ENCODE data around the gene SOX5.
"Not testable (repeated sequence)": the region's sequence is repeated elsewhere in the genome, so short reads cannot be mapped to it uniquely, and the experiment has no call there.

Gene SOX5

DNA sequence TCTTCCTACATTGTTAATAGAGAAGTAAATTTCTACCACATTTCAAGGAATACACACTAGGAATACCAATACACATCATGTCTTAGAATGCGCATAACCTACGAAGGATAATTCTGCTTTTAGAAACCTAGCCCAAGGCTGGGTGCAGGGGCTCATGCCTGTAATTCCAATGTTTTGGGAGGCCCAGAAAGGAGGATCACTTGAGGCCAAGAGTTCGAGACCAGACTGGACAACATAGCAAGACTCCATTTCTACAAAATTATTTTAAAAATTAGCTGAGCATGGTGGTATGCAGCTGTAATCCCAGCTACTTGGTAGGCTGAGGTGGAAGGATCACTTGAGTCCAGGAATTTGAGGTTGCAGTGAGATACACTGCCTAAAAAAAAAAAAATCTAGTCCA is 206.9 kb downstream of the SOX5 start:
- Histone ChIP-seq H3K4me3 (ENCODE audit: low read length) (no peak overlapping the region), H3K36me3 (ENCODE audit: control insufficient read depth, insufficient read depth, low read length) (no peaks in the 10 kb centered on the region), H3K4me1 (ENCODE audit: control insufficient read depth, insufficient read depth, low read length) (no peaks in the 10 kb centered on the region), H3K9me3 (ENCODE audit: control insufficient read depth, low read length) (no peaks in the 10 kb centered on the region), H3K27me3 (ENCODE audit: control insufficient read depth, insufficient read depth, low read length) (no peaks in the 10 kb centered on the region), H3K9ac (ENCODE audit: low read length) (no peak overlapping the region)

DNA sequence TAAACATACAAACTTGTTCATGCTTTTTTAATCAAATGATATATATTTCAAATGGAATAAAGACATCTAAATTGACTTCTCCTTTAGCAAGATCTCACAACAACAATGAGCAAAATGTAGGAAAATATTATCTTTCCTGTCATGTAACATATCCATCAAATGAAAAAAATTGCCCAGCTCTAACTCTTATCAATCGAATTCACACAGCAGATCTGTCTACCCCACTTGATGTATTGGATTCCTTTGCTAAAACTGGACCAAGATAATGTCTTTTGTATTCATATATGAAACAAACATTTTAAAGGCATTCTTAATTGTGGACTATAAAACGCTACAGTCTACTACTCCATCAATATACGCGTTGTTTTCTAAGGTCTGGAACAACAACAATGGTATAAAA is 218.0 kb downstream of the SOX5 start:
- Histone ChIP-seq H3K27me3 (ENCODE audit: control insufficient read depth, insufficient read depth, low read length) (no peaks in the 10 kb centered on the region), H3K9me3 (ENCODE audit: control insufficient read depth, low read length) (no peaks in the 10 kb centered on the region), H3K4me1 (ENCODE audit: control insufficient read depth, insufficient read depth, low read length) (no peaks in the 10 kb centered on the region), H3K36me3 (ENCODE audit: control insufficient read depth, insufficient read depth, low read length) (no peaks in the 10 kb centered on the region), H3K4me3 (ENCODE audit: low read length) (no peak overlapping the region), H3K9ac (ENCODE audit: low read length) (no peak overlapping the region)

DNA sequence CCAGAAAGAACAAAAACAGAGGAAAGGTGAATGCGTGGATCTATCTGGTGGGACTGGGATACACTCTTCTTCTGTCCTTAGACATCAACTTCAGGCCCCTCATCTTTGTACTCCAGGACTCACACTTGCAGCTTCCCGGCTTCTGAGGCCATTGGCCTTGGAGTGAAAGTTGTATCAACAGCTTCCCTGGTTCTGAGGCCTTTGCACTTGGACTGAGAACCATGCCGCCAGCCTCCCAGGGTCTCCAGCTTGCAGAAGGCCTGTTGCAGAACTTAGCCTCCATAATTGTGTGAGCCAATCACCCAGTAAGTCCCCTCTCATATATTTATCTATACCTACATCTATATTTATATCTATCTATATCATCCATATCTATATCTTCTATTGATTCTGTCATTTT is 218.4 kb downstream of the SOX5 start:
- Histone ChIP-seq H3K9ac (ENCODE audit: low read length) (no peak overlapping the region), H3K27me3 (ENCODE audit: control insufficient read depth, insufficient read depth, low read length) (no peaks in the 10 kb centered on the region), H3K4me3 (ENCODE audit: low read length) (no peak overlapping the region), H3K36me3 (ENCODE audit: control insufficient read depth, insufficient read depth, low read length) (no peaks in the 10 kb centered on the region), H3K9me3 (ENCODE audit: control insufficient read depth, low read length) (no peaks in the 10 kb centered on the region), H3K4me1 (ENCODE audit: control insufficient read depth, insufficient read depth, low read length) (no peaks in the 10 kb centered on the region)

DNA sequence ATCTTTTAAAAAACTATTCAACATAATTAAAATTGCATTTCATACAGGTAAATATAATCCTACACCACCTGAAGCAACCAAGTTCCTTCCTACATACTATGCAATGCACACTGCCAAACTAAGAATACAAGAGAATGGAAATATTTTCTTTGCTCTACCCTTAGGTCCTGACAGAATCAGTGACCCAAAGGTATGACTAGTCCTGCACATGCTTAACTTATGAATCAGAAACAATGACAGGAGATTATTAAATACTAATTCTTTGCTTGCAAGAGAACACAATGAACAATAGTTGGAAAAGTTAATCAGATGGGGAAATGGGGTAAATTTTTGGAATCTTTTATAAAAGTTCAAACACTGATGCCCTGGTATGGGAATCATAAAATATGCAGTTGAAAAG is 220.1 kb downstream of the SOX5 start:
- Histone ChIP-seq H3K9me3 (ENCODE audit: control insufficient read depth, low read length) (no peaks in the 10 kb centered on the region), H3K4me1 (ENCODE audit: control insufficient read depth, insufficient read depth, low read length) (no peaks in the 10 kb centered on the region), H3K4me3 (ENCODE audit: low read length) (no peak overlapping the region), H3K27me3 (ENCODE audit: control insufficient read depth, insufficient read depth, low read length) (no peaks in the 10 kb centered on the region), H3K36me3 (ENCODE audit: control insufficient read depth, insufficient read depth, low read length) (no peaks in the 10 kb centered on the region), H3K9ac (ENCODE audit: low read length) (no peak overlapping the region)

DNA sequence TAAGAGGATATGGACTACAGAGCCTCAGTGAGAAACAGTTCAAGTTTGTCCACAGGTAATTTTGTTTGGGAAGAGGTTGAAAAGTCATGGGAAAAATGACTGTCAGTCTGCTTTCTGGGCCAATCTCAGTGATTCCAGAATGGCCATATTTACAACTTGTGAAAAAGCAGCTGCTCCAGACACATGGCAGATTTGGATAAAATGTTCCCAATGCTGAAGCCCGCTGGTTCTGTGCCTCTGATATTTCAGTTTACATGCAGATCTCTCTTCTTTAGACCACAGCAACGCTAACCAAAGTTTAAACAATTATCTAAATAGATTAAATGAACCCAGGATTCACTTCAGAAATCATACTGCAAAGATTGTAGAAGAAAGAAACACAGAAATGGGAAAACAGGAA is 222.8 kb downstream of the SOX5 start:
- Histone ChIP-seq H3K4me3 (ENCODE audit: low read length) (no peak overlapping the region), H3K9me3 (ENCODE audit: control insufficient read depth, low read length) (no peaks in the 10 kb centered on the region), H3K4me1 (ENCODE audit: control insufficient read depth, insufficient read depth, low read length) (no peaks in the 10 kb centered on the region), H3K9ac (ENCODE audit: low read length) (no peak overlapping the region), H3K36me3 (ENCODE audit: control insufficient read depth, insufficient read depth, low read length) (no peaks in the 10 kb centered on the region), H3K27me3 (ENCODE audit: control insufficient read depth, insufficient read depth, low read length) (no peaks in the 10 kb centered on the region)

DNA sequence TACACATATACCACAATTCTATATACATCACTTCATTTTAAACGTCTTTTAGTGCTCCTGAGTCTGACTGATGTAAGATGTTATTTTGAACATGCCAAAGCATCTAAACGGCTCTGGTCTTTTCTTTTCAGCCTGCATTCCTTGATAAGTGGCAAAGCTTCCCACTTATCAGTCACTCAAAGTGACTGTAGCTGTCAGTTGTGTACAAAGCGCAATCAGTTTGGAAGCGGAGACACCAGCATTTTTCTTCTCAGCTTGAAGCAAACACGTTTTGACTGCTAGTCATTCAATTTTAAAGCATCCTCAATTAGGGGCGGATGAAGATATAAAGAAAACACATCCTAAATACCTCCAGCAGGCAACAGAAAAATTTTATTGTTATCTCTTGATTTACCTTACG is 226.8 kb downstream of the SOX5 start:
- H3K4me1 ChIP-seq (ENCODE audit: control insufficient read depth, insufficient read depth, low read length), result no peaks in the 10 kb centered on the region
- no peak overlapping the region for H3K4me3 ChIP-seq (ENCODE audit: low read length)
- H3K27me3 ChIP-seq (ENCODE audit: control insufficient read depth, insufficient read depth, low read length), result no peaks in the 10 kb centered on the region

DNA sequence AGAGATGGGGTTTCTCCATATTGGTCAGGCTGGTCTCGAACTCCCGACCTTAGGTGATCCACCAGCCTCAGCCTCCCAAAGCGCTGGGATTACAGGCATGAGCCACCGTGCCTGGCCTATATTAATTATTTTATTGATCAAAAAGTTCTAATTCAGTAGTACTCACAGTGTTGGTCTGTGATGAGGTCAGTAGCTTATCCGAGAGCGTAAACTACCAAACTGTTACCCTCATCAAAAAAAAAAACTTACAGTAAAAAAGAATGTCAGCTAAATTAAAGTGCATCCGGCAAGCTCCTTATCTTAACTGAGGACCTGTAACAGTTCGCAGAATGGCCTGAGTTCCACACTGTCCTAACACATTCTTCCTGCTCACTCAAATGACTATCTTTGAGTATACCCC is 228.2 kb downstream of the SOX5 start:
- Histone ChIP-seq H3K9ac (ENCODE audit: low read length) (no peak overlapping the region), H3K9me3 (ENCODE audit: control insufficient read depth, low read length) (no peaks in the 10 kb centered on the region), H3K27me3 (ENCODE audit: control insufficient read depth, insufficient read depth, low read length) (no peaks in the 10 kb centered on the region), H3K4me1 (ENCODE audit: control insufficient read depth, insufficient read depth, low read length) (no peaks in the 10 kb centered on the region), H3K36me3 (ENCODE audit: control insufficient read depth, insufficient read depth, low read length) (no peaks in the 10 kb centered on the region), H3K4me3 (ENCODE audit: low read length) (no peak overlapping the region)

More for the DNA sequence above, 226.8 kb downstream of the SOX5 start:
- Histone ChIP-seq H3K36me3 (ENCODE audit: control insufficient read depth, insufficient read depth, low read length) (no peaks in the 10 kb centered on the region), H3K9ac (ENCODE audit: low read length) (no peak overlapping the region), H3K9me3 (ENCODE audit: control insufficient read depth, low read length) (no peaks in the 10 kb centered on the region)

DNA sequence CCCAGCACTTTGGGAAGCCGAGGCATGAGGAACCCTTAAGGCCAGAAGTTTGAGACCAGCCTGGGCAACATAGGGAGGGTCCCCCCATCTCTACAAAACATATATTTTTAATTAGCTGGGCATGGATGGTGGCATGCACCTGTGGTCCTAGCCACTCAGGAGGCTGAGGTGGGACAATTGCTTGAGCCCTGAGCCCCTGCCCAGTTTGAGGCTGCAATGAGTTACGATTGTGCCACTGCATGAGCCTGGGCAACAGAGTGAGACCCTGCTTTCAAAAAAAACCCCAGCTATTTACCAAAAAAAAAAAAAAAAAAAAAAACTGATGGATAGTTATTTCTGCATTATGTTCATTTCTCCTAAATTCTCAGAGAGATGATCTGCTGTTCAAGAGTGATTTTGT is 230.0 kb downstream of the SOX5 start:
- Histone ChIP-seq H3K4me3 (ENCODE audit: low read length) (no peak overlapping the region), H3K9me3 (ENCODE audit: control insufficient read depth, low read length) (no peaks in the 10 kb centered on the region), H3K9ac (ENCODE audit: low read length) (no peak overlapping the region), H3K36me3 (ENCODE audit: control insufficient read depth, insufficient read depth, low read length) (no peaks in the 10 kb centered on the region), H3K4me1 (ENCODE audit: control insufficient read depth, insufficient read depth, low read length) (no peaks in the 10 kb centered on the region), H3K27me3 (ENCODE audit: control insufficient read depth, insufficient read depth, low read length) (no peaks in the 10 kb centered on the region)

DNA sequence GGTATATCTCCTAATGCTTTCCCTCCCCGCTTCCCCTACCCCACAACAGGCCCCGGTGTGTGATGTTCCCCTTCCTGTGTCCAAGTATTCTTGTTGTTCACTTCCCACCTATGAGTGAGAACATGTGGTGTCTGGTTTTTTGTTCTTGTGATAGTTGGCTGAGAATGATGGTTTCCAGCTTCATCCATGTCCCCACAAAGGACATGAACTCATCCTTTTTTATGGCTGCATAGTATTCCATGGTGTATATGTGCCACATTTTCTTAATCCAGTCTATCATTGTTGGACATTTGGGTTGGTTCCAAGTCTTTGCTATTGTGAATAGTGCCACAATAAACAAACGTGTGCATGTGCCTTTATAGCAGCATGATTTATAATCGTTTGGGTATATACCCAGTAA is 239.1 kb downstream of the SOX5 start:
- H3K27me3 ChIP-seq (ENCODE audit: control insufficient read depth, insufficient read depth, low read length); H3K4me3 ChIP-seq (ENCODE audit: low read length); H3K4me1 ChIP-seq (ENCODE audit: control insufficient read depth, insufficient read depth, low read length); H3K9ac ChIP-seq (ENCODE audit: low read length); H3K9me3 ChIP-seq (ENCODE audit: control insufficient read depth, low read length); H3K36me3 ChIP-seq (ENCODE audit: control insufficient read depth, insufficient read depth, low read length): not testable (repeated sequence)

DNA sequence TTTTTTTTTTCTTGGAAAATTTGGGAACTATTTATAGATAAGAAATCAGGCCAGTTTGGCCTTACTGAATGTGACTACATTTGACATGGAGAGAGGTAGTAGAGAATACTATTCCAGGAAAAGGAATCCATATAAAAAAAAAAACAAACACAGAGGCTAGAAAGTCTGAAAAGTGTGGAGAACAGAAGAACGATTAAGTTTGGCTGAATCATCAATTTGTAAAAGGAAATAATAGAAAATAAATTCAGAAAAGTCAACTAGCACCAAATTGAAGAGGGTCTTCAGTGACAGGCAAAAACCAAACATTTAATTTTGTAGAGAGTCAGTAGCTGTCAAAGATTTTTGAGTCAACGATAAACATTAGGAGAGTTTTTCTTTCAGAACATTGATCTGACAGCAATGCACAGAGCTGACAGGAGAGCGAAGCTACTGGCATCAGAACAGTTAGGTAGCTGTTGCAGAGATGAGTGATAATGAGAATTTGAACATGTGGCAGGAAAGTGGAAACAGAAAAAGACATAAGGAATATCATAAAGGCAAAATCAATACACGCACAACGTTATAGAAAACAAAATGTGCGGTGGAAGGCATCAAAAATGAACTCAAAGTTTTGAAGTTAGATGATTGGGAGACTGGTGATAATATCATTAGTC is 241.2 kb downstream of the SOX5 start:
- Histone ChIP-seq H3K27me3 (ENCODE audit: control insufficient read depth, insufficient read depth, low read length) (no peaks in the 10 kb centered on the region), H3K36me3 (ENCODE audit: control insufficient read depth, insufficient read depth, low read length) (no peaks in the 10 kb centered on the region), H3K9me3 (ENCODE audit: control insufficient read depth, low read length) (no peaks in the 10 kb centered on the region), H3K4me1 (ENCODE audit: control insufficient read depth, insufficient read depth, low read length) (no peaks in the 10 kb centered on the region), H3K4me3 (ENCODE audit: low read length) (no peak overlapping the region), H3K9ac (ENCODE audit: low read length) (no peak overlapping the region)

DNA sequence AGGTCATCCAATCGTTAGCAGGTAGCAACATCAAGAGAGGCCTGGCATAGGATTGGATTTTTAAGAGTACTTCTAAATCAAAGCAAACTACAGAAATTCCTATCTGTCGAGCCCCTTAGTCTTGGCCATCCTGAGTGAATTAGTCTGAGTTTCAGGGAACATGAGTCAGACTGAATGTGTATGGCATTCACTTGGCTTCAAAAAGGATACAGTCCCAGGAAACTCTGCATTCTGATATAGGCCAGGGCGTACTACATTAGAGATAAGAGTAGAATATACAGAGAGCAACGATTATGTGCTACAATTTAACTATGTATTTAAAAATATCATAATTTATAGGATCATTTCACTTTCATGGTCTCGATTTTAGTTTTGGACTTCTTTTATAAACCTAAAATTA is 242.2 kb downstream of the SOX5 start:
- Histone ChIP-seq H3K27me3 (ENCODE audit: control insufficient read depth, insufficient read depth, low read length) (no peaks in the 10 kb centered on the region), H3K9ac (ENCODE audit: low read length) (no peak overlapping the region), H3K4me3 (ENCODE audit: low read length) (no peak overlapping the region), H3K36me3 (ENCODE audit: control insufficient read depth, insufficient read depth, low read length) (no peaks in the 10 kb centered on the region), H3K4me1 (ENCODE audit: control insufficient read depth, insufficient read depth, low read length) (no peaks in the 10 kb centered on the region), H3K9me3 (ENCODE audit: control insufficient read depth, low read length) (no peaks in the 10 kb centered on the region)

DNA sequence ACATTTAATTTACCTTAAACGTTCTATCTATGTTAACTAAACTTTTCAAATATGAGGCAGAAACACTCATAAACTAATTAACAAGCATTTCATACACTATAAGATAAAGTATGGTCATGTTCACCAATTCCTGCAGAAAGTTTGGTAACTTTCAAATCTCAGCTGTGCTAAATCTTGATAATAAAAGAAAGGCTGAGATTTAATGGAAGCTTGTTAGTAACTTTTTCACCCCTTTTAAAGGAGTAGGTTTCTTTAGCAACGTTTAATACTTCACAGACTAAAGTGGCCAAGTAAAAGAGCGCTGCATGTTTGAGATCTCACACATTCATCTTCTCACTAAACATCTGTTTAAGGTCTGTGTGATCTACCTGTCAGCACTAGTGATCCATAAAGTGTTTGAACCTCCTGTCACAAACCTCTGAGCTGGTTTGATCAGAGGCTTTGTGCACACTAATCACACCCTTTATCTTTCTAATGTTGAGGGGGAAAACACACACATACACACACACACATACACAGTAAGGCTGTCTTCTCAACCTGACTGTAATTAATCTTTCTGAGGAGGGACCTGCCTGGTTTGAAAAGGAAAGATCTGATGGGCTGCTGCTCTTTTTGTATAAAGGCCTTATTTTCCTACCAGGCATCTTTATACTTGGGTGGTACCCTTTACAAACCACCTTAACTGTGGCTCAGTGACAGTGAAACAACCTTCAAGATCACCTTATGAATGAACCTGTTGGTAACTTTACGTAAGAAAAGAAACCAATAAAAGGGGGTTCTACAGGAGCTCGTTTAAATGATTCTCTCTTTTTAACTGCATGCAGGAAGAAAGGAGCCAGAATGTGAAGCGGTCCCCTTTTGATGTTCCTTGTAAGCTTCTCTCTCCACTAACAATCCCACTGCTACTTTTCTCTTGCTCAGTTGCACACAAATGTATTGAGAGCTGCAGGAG is 244.2 kb downstream of the SOX5 start:
- H3K9me3 ChIP-seq (ENCODE audit: control insufficient read depth, low read length), result no peaks in the 10 kb centered on the region

More for the DNA sequence above, 244.2 kb downstream of the SOX5 start:
- Histone ChIP-seq H3K9ac (ENCODE audit: low read length) (no peak overlapping the region), H3K4me1 (ENCODE audit: control insufficient read depth, insufficient read depth, low read length) (no peaks in the 10 kb centered on the region), H3K4me3 (ENCODE audit: low read length) (no peak overlapping the region), H3K36me3 (ENCODE audit: control insufficient read depth, insufficient read depth, low read length) (no peaks in the 10 kb centered on the region), H3K27me3 (ENCODE audit: control insufficient read depth, insufficient read depth, low read length) (no peaks in the 10 kb centered on the region)
